NCI-H1105 (cell line): ENCODE measurements around the gene MAD1L1.

Experiments
- DNase-seq: peaks from one replicate; lab custom pipeline; 2025; lab: John Stamatoyannopoulos, UW

The MAD1L1 gene

GRCh38 chr7:1794888-1795542, 437.7 kb downstream of the MAD1L1 start:
- DNase-seq: no peak

GRCh38 chr7:1787681-1788235, 445.0 kb downstream of the MAD1L1 start:
- no peak for DNase-seq

GRCh38 chr7:1787241-1787640, 445.5 kb downstream of the MAD1L1 start:
- DNase-seq: no peak

DNA sequence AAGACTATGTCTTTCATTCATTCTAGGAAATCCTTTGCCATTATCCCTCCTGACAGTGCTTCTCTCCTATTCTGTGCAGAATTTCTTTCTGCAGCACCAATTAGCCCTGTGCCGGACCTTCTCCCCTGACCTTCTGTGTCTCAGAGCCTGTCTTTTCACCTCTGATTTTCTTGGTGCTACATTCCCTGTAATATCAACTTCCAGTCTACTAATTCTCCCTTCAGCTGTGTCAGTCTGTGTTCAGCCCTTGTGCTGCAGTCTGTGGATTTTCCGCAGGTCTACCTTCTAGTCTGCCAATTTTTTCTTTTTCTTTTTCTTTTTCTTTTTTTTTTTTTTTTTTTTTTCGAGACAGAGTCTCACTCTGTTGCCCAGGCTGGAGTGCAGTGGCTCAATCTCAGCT, 446.9 kb downstream of the MAD1L1 start:
- no peak for DNase-seq

DNA sequence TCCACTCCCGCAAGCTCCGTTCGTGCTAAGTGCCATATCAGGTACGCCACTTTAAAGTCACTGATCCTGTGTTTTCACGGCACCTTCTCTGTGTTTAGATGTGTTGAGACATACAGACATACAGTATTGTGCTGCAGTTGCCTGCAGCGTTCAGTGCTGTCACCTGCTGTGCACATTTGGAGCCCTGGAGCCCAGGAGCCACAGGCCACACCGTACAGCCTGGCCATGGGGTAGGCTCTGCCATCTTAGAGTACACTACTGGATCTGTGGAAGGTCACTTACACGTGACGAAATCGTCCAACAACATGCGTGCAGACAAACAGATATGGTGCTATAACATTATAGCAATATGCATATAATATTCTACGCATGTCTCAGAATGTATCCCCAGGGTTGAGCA, 451.4 kb downstream of the MAD1L1 start:
- DNase-seq: no peak

GRCh38 chr7:1779445-1779844, 453.3 kb downstream of the MAD1L1 start:
- DNase-seq: no peak

- DNase-seq: no peak
Observed at GRCh38 chr7:1777122-1777521, 455.6 kb downstream of the MAD1L1 start.

GRCh38 chr7:1775389-1775788, 457.4 kb downstream of the MAD1L1 start:
- DNase-seq: no peak

DNA sequence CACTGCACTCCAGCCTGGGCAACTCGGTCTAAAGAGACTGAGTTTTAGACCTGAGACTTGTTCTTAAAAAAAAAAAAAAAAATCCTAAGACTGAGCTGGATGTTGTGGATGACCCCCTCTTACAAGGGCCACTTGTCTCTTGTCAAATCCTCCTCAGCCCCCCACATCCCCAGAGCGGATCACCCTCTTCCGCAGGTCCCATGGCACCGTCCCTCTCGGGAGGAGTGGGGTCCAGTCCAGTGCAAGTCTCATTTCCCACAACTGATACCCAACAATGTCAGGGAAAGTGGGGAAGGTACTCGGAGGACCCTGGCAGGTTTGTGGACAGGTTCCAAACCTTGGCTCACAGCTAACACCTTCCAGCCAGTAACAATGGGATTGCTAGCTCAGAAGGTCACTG, 462.4 kb downstream of the MAD1L1 start:
- DNase-seq: no peak

- DNase-seq: no peak
Observed at GRCh38 chr7:1769286-1770200, 463.2 kb downstream of the MAD1L1 start.

DNA sequence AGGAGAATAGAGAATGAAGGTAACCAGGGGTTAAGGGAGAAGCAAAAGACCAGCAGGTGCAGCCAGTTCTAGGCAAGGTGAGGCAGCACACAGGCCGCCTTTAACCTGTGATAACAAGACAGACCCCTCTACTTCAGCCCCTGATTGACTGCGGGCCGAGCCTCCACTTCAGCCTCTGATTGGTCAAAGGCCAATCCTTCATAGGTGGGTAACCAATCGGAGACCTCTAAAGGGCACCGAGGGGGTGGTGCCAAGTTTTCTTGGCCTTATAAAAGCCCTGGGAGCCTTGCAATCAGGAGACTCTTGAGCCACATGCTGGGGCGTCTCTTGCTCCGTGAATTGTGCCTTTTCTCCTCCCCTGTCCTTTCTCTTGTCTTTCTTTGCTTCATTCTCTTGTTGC, 463.9 kb downstream of the MAD1L1 start:
- no peak for DNase-seq

DNA sequence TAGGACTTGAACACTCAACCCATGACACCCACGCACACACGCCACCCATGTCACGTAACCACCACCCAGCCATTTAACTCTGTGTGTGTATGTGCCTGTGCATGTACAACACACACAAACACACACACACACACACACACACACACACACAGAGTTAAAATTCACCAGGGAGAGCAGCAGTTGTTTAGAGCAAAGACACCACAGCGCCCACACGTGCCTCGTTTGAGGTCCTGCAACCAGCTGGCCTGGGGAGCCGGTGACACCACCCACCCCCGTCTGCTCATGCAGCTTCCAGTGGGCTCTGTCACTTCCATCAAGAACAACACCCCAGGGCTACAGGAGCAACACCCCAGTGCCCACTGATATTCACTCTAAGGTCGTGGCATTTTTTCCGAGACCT, 465.2 kb downstream of the MAD1L1 start:
- DNase-seq: no peak
